SK-N-SH treated with all-trans-retinoic acid at 6 μM for 48 hours (cell line): Measurements from ENCODE around the gene PDE6A.

Source experiments
- ARNTL ChIP-seq: fragments of 450-650 bp; formaldehyde crosslinking; IDR thresholded peaks from 2 replicates; pipeline ENCODE4 v1.5.0; 2020; ENCODE audit warnings: low read depth, mild to moderate bottlenecking, moderate library complexity, borderline replicate concordance
- OSR1 ChIP-seq: fragments of 250-450 bp; sonication (Bioruptor Pico); IDR thresholded peaks from 2 replicates; pipeline ENCODE4 v1.8.0; 2022; ENCODE audit warnings: moderate library complexity, mild to moderate bottlenecking, inconsistent platforms
- PATZ1 ChIP-seq: fragments of 250-450 bp; sonication (Bioruptor Pico); IDR thresholded peaks from 2 replicates; pipeline ENCODE4 v1.8.0; 2020; ENCODE audit warnings: mild to moderate bottlenecking, moderate library complexity, borderline replicate concordance
- RARB ChIP-seq: fragments of 250-450 bp; sonication (Bioruptor Pico); IDR thresholded peaks from 2 replicates; pipeline ENCODE4 v1.8.0; 2021; ENCODE audit warnings: mild to moderate bottlenecking, moderate library complexity
- SNAI2 ChIP-seq: fragments of 250-450 bp; sonication (Bioruptor Pico); IDR thresholded peaks from 2 replicates; pipeline ENCODE4 v1.5.0; 2020; ENCODE audit warnings: mild to moderate bottlenecking, moderate library complexity
- TSHZ2 ChIP-seq: fragments of 250-450 bp; sonication (Bioruptor Pico); IDR thresholded peaks from 2 replicates; pipeline ENCODE4 v1.5.0; 2020; ENCODE audit warnings: mild to moderate bottlenecking, moderate library complexity
- ZC3H10 ChIP-seq: fragments of 250-450 bp; sonication (Bioruptor Pico); IDR thresholded peaks from 2 replicates; pipeline ENCODE4 v1.5.1; 2021; ENCODE audit warnings: mild to moderate bottlenecking, moderate library complexity
- ZNF8 ChIP-seq: fragments of 450-650 bp; formaldehyde crosslinking; IDR thresholded peaks from 2 replicates; pipeline ENCODE4 v1.5.0; 2020; ENCODE audit warnings: mild to moderate bottlenecking, moderate library complexity

GRCh38 chr5:149930749-149931574, 13.6 kb downstream of the PDE6A start:
- TF ChIP-seq SNAI2 (CRISPR knock-in tag) (no peak), ZNF8 (no peak), ARNTL (CRISPR knock-in tag) (no peak), OSR1 (CRISPR knock-in tag) (no peak), TSHZ2 (no peak), RARB (CRISPR knock-in tag) (no peak), ZC3H10 (CRISPR knock-in tag) (no peak), PATZ1 (CRISPR knock-in tag) (no peak)
